Fibroblast of skin of scalp (primary cell): ENCODE data around the gene KCNK7.

ENCODE experiments used
- DNase-seq: peaks from one replicate; pipeline ENCODE4 v3.0.0-alpha.2; 2013

KCNK7 gene

GRCh38 chr11:65625628-65626342 lies 30.2 kb upstream of the KCNK7 start:
- peak; percentile 34 for DNase-seq

GRCh38 chr11:65624931-65625627 lies 29.5 kb upstream of the KCNK7 start:
- no peak for DNase-seq

- DNase-seq, result no peak
Measured at GRCh38 chr11:65623852-65624616, 28.4 kb upstream of the KCNK7 start.

DNA sequence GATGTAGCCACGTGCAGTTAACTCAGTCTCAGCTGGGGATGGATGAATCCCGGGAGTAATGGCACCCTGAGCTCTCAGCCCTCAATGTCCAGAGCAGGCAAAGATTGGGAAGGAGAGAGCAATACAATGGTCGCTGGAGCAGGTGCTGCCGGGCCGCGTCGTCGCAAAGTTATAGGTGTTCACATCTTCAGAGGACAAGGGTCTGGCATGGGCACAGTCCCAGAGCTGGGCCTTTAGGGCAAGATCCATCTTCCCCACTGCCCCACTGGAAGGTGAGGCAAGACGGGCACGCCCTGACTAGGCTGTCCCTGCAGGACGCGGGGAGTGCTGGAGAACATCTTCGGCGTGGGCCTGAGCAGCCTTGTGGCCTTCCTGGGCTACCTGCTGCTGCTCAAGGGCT lies 27.6 kb upstream of the KCNK7 start:
- DNase-seq, result no peak

GRCh38 chr11:65622011-65622410 lies 26.4 kb upstream of the KCNK7 start:
- DNase-seq, result no peak

- no peak for DNase-seq
Measured at GRCh38 chr11:65621460-65621859, 25.9 kb upstream of the KCNK7 start.

GRCh38 chr11:65620666-65621065 lies 25.1 kb upstream of the KCNK7 start:
- no peak for DNase-seq

GRCh38 chr11:65619281-65619928 lies 23.8 kb upstream of the KCNK7 start:
- no peak for DNase-seq

- DNase-seq, result no peak
Measured at GRCh38 chr11:65618763-65619162, 23.2 kb upstream of the KCNK7 start.

GRCh38 chr11:65617990-65618751 lies 22.6 kb upstream of the KCNK7 start:
- no peak for DNase-seq

GRCh38 chr11:65617136-65617850 lies 21.7 kb upstream of the KCNK7 start:
- DNase-seq, result no peak

- no peak for DNase-seq
Measured at GRCh38 chr11:65616575-65617001, 21.0 kb upstream of the KCNK7 start.

GRCh38 chr11:65615950-65616574 lies 20.5 kb upstream of the KCNK7 start:
- DNase-seq, result no peak

DNA sequence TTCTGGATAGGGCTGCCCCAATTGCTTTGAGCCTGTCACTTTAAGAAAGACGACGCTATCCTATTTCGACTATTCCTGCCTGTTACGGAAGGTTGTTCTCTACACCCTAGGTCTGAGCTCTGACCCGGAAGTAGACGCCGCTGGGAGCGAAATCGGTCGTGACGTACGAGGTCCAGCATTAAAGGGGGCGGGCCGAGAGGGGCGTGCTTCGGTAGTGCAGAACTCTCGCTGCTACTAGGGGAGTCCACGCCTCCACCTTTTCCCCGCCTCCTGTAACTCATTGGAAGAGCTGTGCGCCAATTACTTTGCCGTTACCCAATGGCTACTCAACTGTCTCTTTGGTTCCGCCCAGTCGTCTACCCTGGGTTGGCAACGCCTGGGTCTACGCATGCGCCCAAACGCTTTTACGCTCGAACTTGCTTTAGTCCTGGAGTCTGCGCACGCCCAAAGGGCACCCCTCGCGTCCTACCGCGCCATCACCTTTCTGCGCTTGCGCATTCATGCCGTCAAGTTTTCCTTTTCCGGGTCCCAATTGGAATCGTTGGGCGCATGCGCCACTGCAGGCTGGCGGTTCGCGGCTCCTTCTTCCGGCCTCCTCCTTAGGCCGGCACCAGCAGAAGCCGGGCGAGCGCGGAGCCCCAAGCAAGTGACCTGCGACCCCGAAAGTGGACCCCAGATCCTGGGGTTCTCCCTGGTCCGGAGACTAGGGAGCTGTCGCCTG lies 19.8 kb upstream of the KCNK7 start, which contains the start of gene PCNX3:
Gene PCNX3 (plus strand): TSS at position 548 of the 721 bp plus-strand sequence. CDS start 536 bp downstream, outside the sequence.
- peak; percentile 100 for DNase-seq

- DNase-seq, result no peak
Measured at GRCh38 chr11:65613091-65613928, 17.7 kb upstream of the KCNK7 start.

GRCh38 chr11:65612691-65613090 lies 17.1 kb upstream of the KCNK7 start:
- no peak for DNase-seq

DNA sequence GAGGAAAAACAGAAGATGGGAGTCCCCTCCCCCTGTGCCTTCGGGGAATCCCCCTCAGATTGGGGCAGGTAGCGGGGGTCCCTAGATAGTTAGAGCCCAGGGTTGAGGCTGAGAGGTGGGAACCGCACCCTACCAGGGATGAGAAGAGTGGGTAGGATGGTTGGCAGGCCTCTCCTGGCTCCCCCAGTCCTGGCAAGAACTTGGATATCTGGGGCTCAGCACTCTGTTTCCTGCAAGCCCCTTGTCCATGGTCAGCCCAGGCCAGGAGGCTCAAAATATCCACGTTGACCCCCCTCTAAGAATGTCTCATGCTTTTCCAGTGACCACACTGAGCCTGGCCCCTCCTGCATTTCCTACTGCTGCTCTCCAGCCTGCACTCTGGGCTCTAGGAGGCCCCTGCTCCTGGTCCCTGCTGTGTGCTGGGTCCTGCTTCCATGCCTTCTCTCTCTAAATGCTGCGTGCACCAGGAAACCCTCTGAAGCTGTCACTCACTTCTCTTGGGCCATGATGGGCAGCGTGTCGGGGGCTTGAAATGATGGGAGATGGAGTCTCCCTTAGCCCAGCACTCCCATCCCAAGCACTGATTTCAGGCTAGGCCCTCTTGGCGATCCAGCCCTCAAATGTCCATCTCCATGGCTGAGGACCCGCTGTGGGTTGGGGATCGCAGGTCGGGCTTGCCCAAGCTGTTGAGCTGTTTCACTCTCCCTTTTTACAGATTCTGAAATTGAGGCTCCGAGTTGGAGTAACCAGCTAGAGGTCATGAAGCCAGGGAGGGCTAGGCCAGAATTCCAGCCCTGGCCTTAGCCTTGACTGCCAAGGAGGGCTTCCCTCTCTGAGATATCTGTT lies 16.4 kb upstream of the KCNK7 start:
- no peak for DNase-seq
